Neural progenitor cell (in vitro differentiated cells): Measurements from ENCODE around the gene SEPTIN8.

Experiments
- EZH2phosphoT487 ChIP-seq: fragments of 200-600 bp; sonication (generic); IDR thresholded peaks from 2 replicates; pipeline ENCODE4 v1.6.1; 2017; ENCODE audit warnings: antibody characterized with exemption
- TF ChIP-seq, protein P1 (sequence below): fragments of 200-600 bp; sonication (generic); IDR thresholded peaks from 2 replicates; pipeline ENCODE4 v1.5.1; 2017; ENCODE audit warnings: antibody characterized with exemption, mild to moderate bottlenecking

DNA sequence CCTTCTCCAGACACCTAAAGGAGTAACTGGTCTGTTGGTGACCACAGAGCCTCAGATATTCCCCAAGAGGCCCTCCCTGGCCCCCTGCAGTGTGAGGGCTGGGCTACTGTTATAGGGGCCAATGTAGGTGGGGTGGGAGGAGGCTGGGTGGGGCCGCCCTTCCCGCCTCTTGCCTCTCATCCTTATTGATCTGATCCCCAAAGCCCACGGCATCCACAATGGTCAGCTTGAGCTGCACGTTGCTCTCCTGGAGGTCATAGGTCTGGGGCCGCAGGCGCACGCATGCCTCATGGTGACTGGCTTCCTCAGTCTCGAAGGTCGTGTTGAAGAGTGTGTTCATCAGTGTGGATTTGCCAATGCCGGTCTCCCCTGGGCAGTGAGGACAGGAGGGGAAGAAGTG, 13.0 kb downstream of the SEPTIN8 start:
- TF ChIP-seq, protein P1, sequence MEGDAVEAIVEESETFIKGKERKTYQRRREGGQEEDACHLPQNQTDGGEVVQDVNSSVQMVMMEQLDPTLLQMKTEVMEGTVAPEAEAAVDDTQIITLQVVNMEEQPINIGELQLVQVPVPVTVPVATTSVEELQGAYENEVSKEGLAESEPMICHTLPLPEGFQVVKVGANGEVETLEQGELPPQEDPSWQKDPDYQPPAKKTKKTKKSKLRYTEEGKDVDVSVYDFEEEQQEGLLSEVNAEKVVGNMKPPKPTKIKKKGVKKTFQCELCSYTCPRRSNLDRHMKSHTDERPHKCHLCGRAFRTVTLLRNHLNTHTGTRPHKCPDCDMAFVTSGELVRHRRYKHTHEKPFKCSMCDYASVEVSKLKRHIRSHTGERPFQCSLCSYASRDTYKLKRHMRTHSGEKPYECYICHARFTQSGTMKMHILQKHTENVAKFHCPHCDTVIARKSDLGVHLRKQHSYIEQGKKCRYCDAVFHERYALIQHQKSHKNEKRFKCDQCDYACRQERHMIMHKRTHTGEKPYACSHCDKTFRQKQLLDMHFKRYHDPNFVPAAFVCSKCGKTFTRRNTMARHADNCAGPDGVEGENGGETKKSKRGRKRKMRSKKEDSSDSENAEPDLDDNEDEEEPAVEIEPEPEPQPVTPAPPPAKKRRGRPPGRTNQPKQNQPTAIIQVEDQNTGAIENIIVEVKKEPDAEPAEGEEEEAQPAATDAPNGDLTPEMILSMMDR = no peak
- TF ChIP-seq EZH2phosphoT487 = no peak
